Neural cell (in vitro differentiated cells): ENCODE data around the gene DPP10. TPM values are rescaled to one million over a fixed set of nuclear protein-coding genes. Genes with fewer than 3 reads are reported as not detected.

Source experiments
- H2AFZ ChIP-seq: fragments of 200-600, 300-800 bp; sonication (generic), shearing (Covaris generic); 2 replicates; pipeline ENCODE4 v1.6.0; 2014; ENCODE audit warnings: low read depth, mild to moderate bottlenecking, antibody characterized with exemption, low read length, moderate library complexity
- H3F3A ChIP-seq: fragments of 200-600 bp; shearing (Covaris generic); 2 replicates; pipeline ENCODE4 v1.6.1; 2016; ENCODE audit warnings: mild to moderate bottlenecking, moderate library complexity, mixed read lengths, antibody characterized with exemption, low read length; ENCODE audit not compliant: insufficient read depth, poor library complexity, severe bottlenecking
- H3K27ac ChIP-seq: fragments of 200-600, 300-800 bp; sonication (generic), shearing (Covaris generic); 2 replicates; pipeline ENCODE4 v1.5.1; 2014; ENCODE audit warnings: mild to moderate bottlenecking, low read length, moderate library complexity
- H3K27me3 ChIP-seq: fragments of 300-800, 200-600 bp; sonication (generic), shearing (Covaris generic); 2 replicates; pipeline ENCODE4 v1.6.0; 2014; ENCODE audit warnings: mild to moderate bottlenecking, low read depth, low read length, moderate library complexity; ENCODE audit not compliant: insufficient read depth
- H3K36me3 ChIP-seq: fragments of 300-800, 200-600 bp; sonication (generic), shearing (Covaris generic); 2 replicates; pipeline ENCODE4 v1.5.1; 2014; ENCODE audit warnings: mild to moderate bottlenecking, antibody characterized with exemption, low read length, moderate library complexity; ENCODE audit not compliant: insufficient read depth
- H3K4me2 ChIP-seq: fragments of 300-800, 200-600 bp; sonication (generic), shearing (Covaris generic); 2 replicates; pipeline ENCODE4 v1.6.0; 2014; ENCODE audit warnings: mild to moderate bottlenecking, low read length
- H3K4me3 ChIP-seq: fragments of 300-800, 200-600 bp; sonication (generic), shearing (Covaris generic); 2 replicates; pipeline ENCODE4 v1.5.1; 2014; ENCODE audit warnings: mild to moderate bottlenecking, low read length, moderate library complexity
- H3K79me2 ChIP-seq: fragments of 200-600 bp; shearing (Covaris generic); replicated peaks from 2 replicates; pipeline ENCODE4 v1.6.0; 2014; ENCODE audit warnings: mild to moderate bottlenecking, low read length, moderate library complexity; ENCODE audit not compliant: insufficient read depth
- H3K9ac ChIP-seq: fragments of 300-800, 200-600 bp; sonication (generic), shearing (Covaris generic); 2 replicates; pipeline ENCODE4 v1.6.1; 2016; ENCODE audit warnings: mild to moderate bottlenecking, low read length, mixed read lengths
- H3K9me2 ChIP-seq: fragments of 200-600 bp; shearing (Covaris generic); 2 replicates; pipeline ENCODE4 v1.6.1; 2016; ENCODE audit warnings: mild to moderate bottlenecking, low read length, mixed read lengths; ENCODE audit not compliant: insufficient read depth
- H3K9me3 ChIP-seq: fragments of 200-600, 300-800 bp; sonication (generic), shearing (Covaris generic); 2 replicates; pipeline ENCODE4 v1.6.1; 2016; ENCODE audit warnings: mild to moderate bottlenecking, mixed run types, low read length, moderate library complexity, mixed read lengths
- H4K20me1 ChIP-seq: fragments of 200-600 bp; shearing (Covaris generic); 2 replicates; pipeline ENCODE4 v1.6.1; 2016; ENCODE audit warnings: mild to moderate bottlenecking, mixed run types; ENCODE audit not compliant: insufficient read depth
- CTCF ChIP-seq: fragments of 450-650 bp; IDR thresholded peaks from 2 replicates; pipeline ENCODE4 v1.5.1; 2014; ENCODE audit warnings: antibody characterized with exemption, mild to moderate bottlenecking, moderate library complexity; ENCODE audit not compliant: poor library complexity, severe bottlenecking
- EP300 ChIP-seq: fragments of 450-650 bp; conservative IDR thresholded peaks from 2 replicates; pipeline ENCODE4 v1.6.1; 2014; ENCODE audit warnings: antibody characterized with exemption, mild to moderate bottlenecking, moderate library complexity; ENCODE audit not compliant: poor library complexity, severe bottlenecking
- EZH2 ChIP-seq: fragments of 200-600, 300-800 bp; shearing (Covaris generic), sonication (generic); IDR thresholded peaks from 2 replicates; pipeline ENCODE4 v1.6.1; 2014; ENCODE audit warnings: antibody characterized with exemption, low read length, borderline replicate concordance, mild to moderate bottlenecking; ENCODE audit not compliant: insufficient read depth, poor library complexity, severe bottlenecking
- MXI1 ChIP-seq: fragments of 450-650 bp; conservative IDR thresholded peaks from 2 replicates; pipeline ENCODE4 v1.6.1; 2014; ENCODE audit warnings: antibody characterized with exemption, mild to moderate bottlenecking; ENCODE audit not compliant: poor library complexity, severe bottlenecking
- POLR2AphosphoS5 ChIP-seq: IDR thresholded peaks from 2 replicates; pipeline ENCODE4 v1.6.1; 2012
- RAD21 ChIP-seq: fragments of 450-650 bp; conservative IDR thresholded peaks from 2 replicates; pipeline ENCODE4 v1.6.1; 2014; ENCODE audit warnings: antibody characterized with exemption, mild to moderate bottlenecking, moderate library complexity
- REST ChIP-seq: IDR thresholded peaks from 2 replicates; pipeline ENCODE4 v1.6.1; 2012; ENCODE audit warnings: borderline replicate concordance
- SMC3 ChIP-seq: fragments of 450-650 bp; conservative IDR thresholded peaks from 2 replicates; pipeline ENCODE4 v1.6.1; 2014; ENCODE audit warnings: antibody characterized with exemption, mild to moderate bottlenecking, moderate library complexity; ENCODE audit not compliant: poor library complexity
- TAF1 ChIP-seq: IDR thresholded peaks from 2 replicates; pipeline ENCODE4 v1.6.1; 2012; ENCODE audit warnings: low read depth
- polyA plus RNA-seq: library from polyadenylated mRNA; depleted of rRNA; stranded (reverse); fragments of >200 nt; gene quantifications from 2 replicates; pipeline ENCODE4 v1.2.3, GENCODE V29; 2014

DPP10 gene
- polyA plus RNA-seq, 1 donor from 2014 or later = 13.9 TPM

- TF ChIP-seq EP300 (no peak), MXI1 (no peak), RAD21 (no peak), EZH2 (no peak), REST (no peak), SMC3 (no peak), CTCF (no peak), POLR2AphosphoS5 (no peak), TAF1 (no peak)
These were observed 727.4 kb downstream of the DPP10 start for GRCh38 chr2:115169814-115170213.

GRCh38 chr2:115171751-115172150 is 729.3 kb downstream of the DPP10 start:
- Histone ChIP-seq H2AFZ (no peak overlapping the region), H3K4me2 (no peak overlapping the region)
- TF ChIP-seq EZH2 (no peak), REST (no peak), TAF1 (no peak), RAD21 (no peak), CTCF (no peak), SMC3 (no peak), MXI1 (no peak), POLR2AphosphoS5 (no peak), EP300 (no peak)

More at GRCh38 chr2:115169814-115170213, 727.4 kb downstream of the DPP10 start:
- Histone ChIP-seq H3K4me2 (no peak overlapping the region), H3F3A (no peaks in the 10 kb centered on the region), H3K9me2 (no peaks in the 10 kb centered on the region), H3K27me3 (no peaks in the 10 kb centered on the region), H4K20me1 (no peaks in the 10 kb centered on the region), H3K9ac (no peak overlapping the region), H2AFZ (no peak overlapping the region), H3K9me3 (no peaks in the 10 kb centered on the region), H3K79me2 (no peaks in the 10 kb centered on the region), H3K27ac (no peak overlapping the region), H3K4me3 (no peak overlapping the region), H3K36me3 (no peaks in the 10 kb centered on the region)

More at GRCh38 chr2:115171751-115172150, 729.3 kb downstream of the DPP10 start:
- Histone ChIP-seq H3F3A (no peaks in the 10 kb centered on the region), H3K79me2 (no peaks in the 10 kb centered on the region), H3K36me3 (no peaks in the 10 kb centered on the region), H4K20me1 (no peaks in the 10 kb centered on the region), H3K9ac (no peak overlapping the region), H3K27ac (no peak overlapping the region), H3K9me3 (no peaks in the 10 kb centered on the region), H3K27me3 (no peaks in the 10 kb centered on the region), H3K9me2 (no peaks in the 10 kb centered on the region), H3K4me3 (no peak overlapping the region)
